Measurements from ENCODE around the gene ACADVL. TPM values are rescaled to one million over a fixed set of nuclear protein-coding genes. Genes with fewer than 3 reads are reported as not detected.
A peak's percentile ranks its signal among the peaks of the same experiment; 100 is the strongest.

Gene ACADVL
- total RNA-seq, 1 donor: 163 TPM

DNA sequence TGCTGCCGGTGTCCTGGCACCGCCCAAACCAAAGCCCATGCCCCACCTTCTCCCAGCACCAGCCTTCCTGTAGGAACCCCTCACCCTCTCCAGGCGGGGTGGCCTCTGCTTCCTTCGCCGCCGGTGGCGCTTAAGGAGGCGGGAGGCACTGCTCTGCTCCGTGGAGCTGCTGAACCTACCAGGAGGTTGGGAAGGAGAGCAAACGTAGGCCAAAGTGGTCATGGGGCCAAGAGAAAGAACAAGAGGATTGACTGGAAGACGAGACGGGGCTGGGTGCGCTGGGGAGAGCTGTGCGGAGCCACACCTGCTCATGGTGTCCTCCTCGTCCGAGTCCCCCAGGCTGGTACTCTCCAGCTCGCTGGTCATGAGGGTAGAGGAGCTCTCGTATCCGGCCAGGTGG, 9.8 kb downstream of the ACADVL start:
- Histone ChIP-seq H3K4me1 (ENCODE audit: insufficient read depth, low read length) (peaks cover 3% of the 10 kb centered on the region), H3K36me3 (ENCODE audit: insufficient read depth, low read length) (peaks cover 47% of the 10 kb centered on the region), H4K20me1 (ENCODE audit: insufficient read depth, low read length) (peaks cover 27% of the 10 kb centered on the region), H3K27me3 (ENCODE audit: insufficient read depth, low read length) (no peaks in the 10 kb centered on the region), H3K27ac (ENCODE audit: low read depth, low read length) (no peak overlapping the region), H3K9me3 (ENCODE audit: low read depth, low read length) (no peaks in the 10 kb centered on the region), H2AFZ (ENCODE audit: low read length) (no peak overlapping the region), H3K4me2 (ENCODE audit: insufficient read depth, low read length) (no peak overlapping the region), H3K79me2 (ENCODE audit: insufficient read depth, low read length) (peaks cover 63% of the 10 kb centered on the region), H3K4me3 (ENCODE audit: insufficient read depth, low read length) (no peak overlapping the region)
- no peak for DNase-seq (ENCODE audit: insufficient read length, low spot score, missing footprints)
- TF ChIP-seq, protein P1, sequence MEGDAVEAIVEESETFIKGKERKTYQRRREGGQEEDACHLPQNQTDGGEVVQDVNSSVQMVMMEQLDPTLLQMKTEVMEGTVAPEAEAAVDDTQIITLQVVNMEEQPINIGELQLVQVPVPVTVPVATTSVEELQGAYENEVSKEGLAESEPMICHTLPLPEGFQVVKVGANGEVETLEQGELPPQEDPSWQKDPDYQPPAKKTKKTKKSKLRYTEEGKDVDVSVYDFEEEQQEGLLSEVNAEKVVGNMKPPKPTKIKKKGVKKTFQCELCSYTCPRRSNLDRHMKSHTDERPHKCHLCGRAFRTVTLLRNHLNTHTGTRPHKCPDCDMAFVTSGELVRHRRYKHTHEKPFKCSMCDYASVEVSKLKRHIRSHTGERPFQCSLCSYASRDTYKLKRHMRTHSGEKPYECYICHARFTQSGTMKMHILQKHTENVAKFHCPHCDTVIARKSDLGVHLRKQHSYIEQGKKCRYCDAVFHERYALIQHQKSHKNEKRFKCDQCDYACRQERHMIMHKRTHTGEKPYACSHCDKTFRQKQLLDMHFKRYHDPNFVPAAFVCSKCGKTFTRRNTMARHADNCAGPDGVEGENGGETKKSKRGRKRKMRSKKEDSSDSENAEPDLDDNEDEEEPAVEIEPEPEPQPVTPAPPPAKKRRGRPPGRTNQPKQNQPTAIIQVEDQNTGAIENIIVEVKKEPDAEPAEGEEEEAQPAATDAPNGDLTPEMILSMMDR (IDR thresholded peaks at IDR 0.05; ENCODE audit: extremely low read depth, low read depth, low read length): no peak

DNA sequence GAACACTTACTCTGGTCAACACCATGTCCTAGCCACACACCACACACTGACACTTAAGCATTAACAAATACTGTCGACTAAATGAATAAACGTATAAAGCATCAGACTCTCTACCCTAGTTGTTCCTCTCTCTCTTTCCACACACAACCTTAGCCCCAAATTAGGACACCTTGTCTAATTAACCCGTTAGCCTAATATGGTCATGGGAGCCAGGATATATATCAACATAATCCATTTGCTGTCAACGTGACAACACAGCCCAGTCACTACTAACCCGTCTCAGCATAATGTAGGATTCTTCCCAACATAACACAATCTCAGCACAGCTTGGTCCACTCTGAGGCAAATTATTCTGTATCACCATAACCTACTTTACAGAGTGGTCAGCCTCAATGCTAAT, 12.4 kb downstream of the ACADVL start:
- Histone ChIP-seq H3K27ac (ENCODE audit: low read depth, low read length) (no peak overlapping the region), H3K9me3 (ENCODE audit: low read depth, low read length) (no peaks in the 10 kb centered on the region), H3K4me2 (ENCODE audit: insufficient read depth, low read length) (peak overlapping the region; percentile 92), H3K79me2 (ENCODE audit: insufficient read depth, low read length) (peaks cover 86% of the 10 kb centered on the region), H3K36me3 (ENCODE audit: insufficient read depth, low read length) (peaks cover 55% of the 10 kb centered on the region), H2AFZ (ENCODE audit: low read length) (no peak overlapping the region), H3K4me1 (ENCODE audit: insufficient read depth, low read length) (peaks cover 21% of the 10 kb centered on the region), H3K27me3 (ENCODE audit: insufficient read depth, low read length) (no peaks in the 10 kb centered on the region), H4K20me1 (ENCODE audit: insufficient read depth, low read length) (peaks cover 37% of the 10 kb centered on the region), H3K4me3 (ENCODE audit: insufficient read depth, low read length) (no peak overlapping the region)
- no peak for DNase-seq (ENCODE audit: insufficient read length, low spot score, missing footprints)
- TF ChIP-seq, protein P1 (IDR thresholded peaks at IDR 0.05; ENCODE audit: extremely low read depth, low read depth, low read length): no peak

DNA sequence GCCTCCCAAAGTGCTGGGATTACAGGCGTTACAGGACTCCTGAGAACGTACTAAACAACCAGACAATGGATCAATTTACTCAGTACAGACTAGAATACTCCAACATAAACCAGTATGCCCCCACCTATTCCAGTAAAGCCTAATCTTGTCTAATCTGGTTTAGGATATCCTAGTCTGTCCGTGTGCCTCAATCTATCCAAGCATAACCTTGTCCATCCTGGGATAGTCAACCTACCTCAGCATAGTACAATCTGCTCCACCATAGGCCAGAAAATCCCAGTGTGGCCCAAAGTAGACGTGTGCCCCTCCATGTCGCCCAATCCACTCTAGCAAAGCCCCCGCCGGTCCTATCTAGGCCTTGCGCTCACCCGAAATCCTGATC, 14.0 kb downstream of the ACADVL start:
- H3K27me3 ChIP-seq (ENCODE audit: insufficient read depth, low read length): no peaks in the 10 kb centered on the region
- peak overlapping the region; percentile 77 for H3K27ac ChIP-seq (ENCODE audit: low read depth, low read length)
- peak; percentile 93 for DNase-seq (ENCODE audit: insufficient read length, low spot score, missing footprints)
- no peaks in the 10 kb centered on the region for H3K9me3 ChIP-seq (ENCODE audit: low read depth, low read length)
- peaks cover 43% of the 10 kb centered on the region for H3K36me3 ChIP-seq (ENCODE audit: insufficient read depth, low read length)
- H3K4me1 ChIP-seq (ENCODE audit: insufficient read depth, low read length): peaks cover 25% of the 10 kb centered on the region
- peak overlapping the region; percentile 80 for H3K4me3 ChIP-seq (ENCODE audit: insufficient read depth, low read length)
- peaks cover 39% of the 10 kb centered on the region for H4K20me1 ChIP-seq (ENCODE audit: insufficient read depth, low read length)
- peaks cover 92% of the 10 kb centered on the region for H3K79me2 ChIP-seq (ENCODE audit: insufficient read depth, low read length)
- H3K4me2 ChIP-seq (ENCODE audit: insufficient read depth, low read length): peak overlapping the region; percentile 92
- peak overlapping the region; percentile 53 for H2AFZ ChIP-seq (ENCODE audit: low read length)
- TF ChIP-seq, protein P1 (IDR thresholded peaks at IDR 0.05; ENCODE audit: extremely low read depth, low read depth, low read length): no peak

DNA sequence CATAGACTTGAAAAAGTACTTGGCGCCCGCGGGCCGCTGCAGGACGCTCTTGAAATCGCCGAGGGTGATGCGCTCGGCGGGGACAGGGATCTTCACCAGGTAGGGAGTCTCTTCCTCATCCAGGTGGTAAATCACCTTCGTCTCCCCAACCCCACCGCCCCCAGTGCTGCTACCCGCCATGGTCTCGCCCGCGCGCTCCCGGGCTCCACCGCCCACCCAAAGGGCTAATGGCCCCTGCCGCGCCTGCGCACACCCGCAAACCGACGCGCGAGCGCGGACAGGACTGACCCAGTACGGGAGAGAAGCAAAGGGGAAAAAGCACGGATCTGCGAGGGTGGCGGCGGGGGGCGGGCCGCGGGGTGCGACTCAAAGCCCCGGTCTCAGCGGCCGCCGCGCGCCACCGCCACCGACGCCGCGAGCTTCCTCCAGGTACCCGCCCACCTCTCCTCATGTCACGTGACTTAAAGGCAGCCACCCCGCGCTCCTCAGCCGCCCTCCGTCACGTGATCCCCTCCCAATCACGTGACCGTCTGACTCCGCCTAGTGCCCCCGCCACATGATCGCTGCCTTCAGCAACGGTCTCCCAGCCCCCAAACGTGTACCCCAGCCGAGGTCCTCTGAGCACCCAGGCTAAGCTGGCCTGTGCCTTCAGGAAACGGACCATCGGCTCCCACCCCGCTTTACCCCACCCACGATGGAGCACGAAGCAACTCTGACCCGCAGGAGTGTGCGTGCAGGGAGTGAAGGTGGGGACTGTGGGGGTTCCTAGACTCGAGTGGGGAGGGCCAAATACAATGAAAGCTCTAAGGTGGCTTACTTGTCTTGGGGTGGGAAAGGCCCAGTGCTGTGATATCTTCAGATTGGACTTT, 14.6 kb downstream of the ACADVL start, which contains the start of gene DVL2:
Gene DVL2 (minus strand): TSS at position 435 of the 869 bp plus-strand sequence. CDS start 255 bp downstream, at position 180.
- Histone ChIP-seq H3K27me3 (ENCODE audit: insufficient read depth, low read length) (no peaks in the 10 kb centered on the region), H4K20me1 (ENCODE audit: insufficient read depth, low read length) (peaks cover 39% of the 10 kb centered on the region), H3K79me2 (ENCODE audit: insufficient read depth, low read length) (peaks cover 92% of the 10 kb centered on the region), H3K9me3 (ENCODE audit: low read depth, low read length) (no peaks in the 10 kb centered on the region), H3K4me1 (ENCODE audit: insufficient read depth, low read length) (peaks cover 25% of the 10 kb centered on the region), H2AFZ (ENCODE audit: low read length) (peak within 1 kb of the TSS; percentile 53), H3K4me2 (ENCODE audit: insufficient read depth, low read length) (peak within 1 kb of the TSS; percentile 92), H3K36me3 (ENCODE audit: insufficient read depth, low read length) (peaks cover 37% of the 10 kb centered on the region), H3K27ac (ENCODE audit: low read depth, low read length) (peak within 1 kb of the TSS; percentile 77), H3K4me3 (ENCODE audit: insufficient read depth, low read length) (peak within 1 kb of the TSS; percentile 80)
- peak; percentile 100 for DNase-seq (ENCODE audit: insufficient read length, low spot score, missing footprints)
- TF ChIP-seq, protein P1 (IDR thresholded peaks at IDR 0.05; ENCODE audit: extremely low read depth, low read depth, low read length): no peak

Measured in osteoblast (primary cell).